Hematopoietic multipotent progenitor cell treated with erythropoietin and hydrocortisone succinate and interleukin-3 and kit ligand, for 8 days (in vitro differentiated cells): ENCODE results near the gene VHLL.
"Not testable (repeated sequence)": the region's sequence is repeated elsewhere in the genome, so short reads cannot be mapped to it uniquely, and the experiment has no call there.

Experiments
- DNase-seq: peaks from one replicate; pipeline ENCODE4 v3.0.0-alpha.2; 2015

Gene VHLL

GRCh38 chr1:156298852-156299357 lies at the start of gene VHLL:
TSS of gene VHLL (minus strand) at chr1:156299307. CDS start at chr1:156299189, 118 bp downstream.
- DNase-seq: no peak

GRCh38 chr1:156347331-156347730 lies 48.2 kb upstream of the VHLL start:
- DNase-seq: no peak

GRCh38 chr1:156346636-156347035 lies 47.5 kb upstream of the VHLL start:
- DNase-seq: no peak

- not testable (repeated sequence) for DNase-seq
Observed at GRCh38 chr1:156346035-156346434, 46.9 kb upstream of the VHLL start.

GRCh38 chr1:156344409-156344808 lies 45.3 kb upstream of the VHLL start:
- DNase-seq: no peak

GRCh38 chr1:156342166-156342955 lies 43.3 kb upstream of the VHLL start:
- no peak for DNase-seq

- peak; percentile 100 for DNase-seq
Observed at GRCh38 chr1:156338180-156338976, 39.3 kb upstream of the VHLL start, which contains the start of the genes CCT3 and TSACC. TSS of gene CCT3 (minus strand) at chr1:156338292. CDS start at chr1:156338184, 108 bp downstream. TSS of gene TSACC (plus strand) at chr1:156338526. CDS start at chr1:156339758, 1,232 bp downstream.

GRCh38 chr1:156337888-156338179 lies 38.7 kb upstream of the VHLL start:
- DNase-seq: no peak

GRCh38 chr1:156337052-156337887 lies 38.2 kb upstream of the VHLL start:
- DNase-seq: no peak

- DNase-seq: peak; percentile 70
Observed at GRCh38 chr1:156336242-156336641, 37.1 kb upstream of the VHLL start.

- not testable (repeated sequence) for DNase-seq
Observed at GRCh38 chr1:156323179-156323578, 24.1 kb upstream of the VHLL start.

- no peak for DNase-seq
Observed at GRCh38 chr1:156320560-156320959, 21.5 kb upstream of the VHLL start.

- DNase-seq: peak; percentile 57
Observed at GRCh38 chr1:156319664-156320063, 20.6 kb upstream of the VHLL start.

- DNase-seq: no peak
Observed at GRCh38 chr1:156316909-156317308, 17.8 kb upstream of the VHLL start.

- DNase-seq: no peak
Observed at GRCh38 chr1:156310962-156311361, 11.9 kb upstream of the VHLL start.

GRCh38 chr1:156308078-156308477 lies 9.0 kb upstream of the VHLL start:
- no peak for DNase-seq

GRCh38 chr1:156305215-156305614 lies 6.1 kb upstream of the VHLL start:
- DNase-seq: no peak

- no peak for DNase-seq
Observed at GRCh38 chr1:156303241-156303640, 4.1 kb upstream of the VHLL start.

GRCh38 chr1:156295391-156295947 lies 3.6 kb downstream of the VHLL start, which contains the start of gene GLMP:
TSS of gene GLMP (minus strand) at chr1:156295679. CDS start at chr1:156295645, 34 bp downstream.
- peak; percentile 79 for DNase-seq

GRCh38 chr1:156293895-156294294 lies 5.2 kb downstream of the VHLL start:
- DNase-seq: no peak

GRCh38 chr1:156293098-156293434 lies 6.0 kb downstream of the VHLL start:
- DNase-seq: no peak

GRCh38 chr1:156291226-156292061 lies 7.7 kb downstream of the VHLL start:
- peak; percentile 81 for DNase-seq
